Measurements from ENCODE around the gene TH. TPM values are rescaled to one million over a fixed set of nuclear protein-coding genes. Genes with fewer than 3 reads are reported as not detected.

The TH gene
- total and polyA plus RNA-seq, 9 of the 15 experiments (the other 6 are each of a cell fraction or from before 2014, with no cell fraction given), result not detected

GRCh38 chr11:2191883-2192282 lies 20.3 kb upstream of the TH start (continued):
- no peak for TF ChIP-seq ZNF318 (IDR thresholded peaks at IDR 0.05; ENCODE audit: borderline replicate concordance in 1 of 2, low read depth in 1 of 2)
- TF ChIP-seq CCNT2 (IDR thresholded peaks at IDR 0.05; ENCODE audit: borderline replicate concordance, extremely low read depth, insufficient read length, low read depth, low read length), result no peak

Data from K562 (cell line).